Activated T-helper 9 cell treated with anti-CD3 and anti-CD28 coated beads, Interleukin-2, amount 50 U/mL, for 16 hours (primary cell): ENCODE data around the gene LURAP1L.

ENCODE experiments used
- DNase-seq: peaks from one replicate; pipeline ENCODE4 v3.0.0-alpha.2; 2020; ENCODE audit warnings: low read depth

Gene LURAP1L

GRCh38 chr9:12777121-12778022 is 2.6 kb downstream of the LURAP1L start:
- no peak for DNase-seq

GRCh38 chr9:12778389-12778788 is 3.6 kb downstream of the LURAP1L start:
- no peak for DNase-seq

GRCh38 chr9:12781226-12781733 is 6.5 kb downstream of the LURAP1L start:
- DNase-seq = no peak

- DNase-seq = no peak
Observed at GRCh38 chr9:12783767-12784460, 9.1 kb downstream of the LURAP1L start.

GRCh38 chr9:12784461-12785259 is 9.8 kb downstream of the LURAP1L start:
- DNase-seq = no peak

- DNase-seq = no peak
Observed at GRCh38 chr9:12785260-12785770, 10.5 kb downstream of the LURAP1L start.

- no peak for DNase-seq
Observed at GRCh38 chr9:12785941-12786340, 11.1 kb downstream of the LURAP1L start.

GRCh38 chr9:12790001-12790400 is 15.2 kb downstream of the LURAP1L start:
- DNase-seq = no peak

GRCh38 chr9:12790883-12791282 is 16.1 kb downstream of the LURAP1L start:
- no peak for DNase-seq

GRCh38 chr9:12794101-12794799 is 19.4 kb downstream of the LURAP1L start:
- no peak for DNase-seq

GRCh38 chr9:12796601-12797000 is 21.8 kb downstream of the LURAP1L start:
- no peak for DNase-seq

- DNase-seq = no peak
Observed at GRCh38 chr9:12797037-12797436, 22.2 kb downstream of the LURAP1L start.

GRCh38 chr9:12798066-12798770 is 23.4 kb downstream of the LURAP1L start:
- no peak for DNase-seq

GRCh38 chr9:12801187-12801586 is 26.4 kb downstream of the LURAP1L start:
- DNase-seq = no peak

GRCh38 chr9:12801663-12802062 is 26.8 kb downstream of the LURAP1L start:
- DNase-seq = no peak

GRCh38 chr9:12802093-12802492 is 27.3 kb downstream of the LURAP1L start:
- no peak for DNase-seq

GRCh38 chr9:12808569-12808968 is 33.7 kb downstream of the LURAP1L start:
- DNase-seq = no peak

GRCh38 chr9:12809720-12810119 is 34.9 kb downstream of the LURAP1L start:
- no peak for DNase-seq

- DNase-seq = no peak
Observed at GRCh38 chr9:12811935-12812334, 37.1 kb downstream of the LURAP1L start.

GRCh38 chr9:12812710-12813109 is 37.9 kb downstream of the LURAP1L start:
- no peak for DNase-seq

- no peak for DNase-seq
Observed at GRCh38 chr9:12813533-12813932, 38.7 kb downstream of the LURAP1L start.
